Astrocyte (in vitro differentiated cells and primary cell): ENCODE measurements around the gene TRIP13. TPM values are rescaled to one million over a fixed set of nuclear protein-coding genes. Genes with fewer than 3 reads are reported as not detected.

Experiments
- DNase-seq: peaks from one replicate; pipeline ENCODE4 v3.0.0-alpha.2; 2010; ENCODE audit warnings: low read depth
- FAIRE-seq: peaks from 2 replicates; lab custom pipeline; 2011; peaks lifted over from hg19 to GRCh38; lab: Jason Lieb, UNC
- H2AFZ ChIP-seq: 2 replicates; pipeline ENCODE4 v1.6.0; 2012; ENCODE audit warnings: low read depth, low read length, inconsistent platforms
- H3K27ac ChIP-seq: 2 replicates; pipeline ENCODE4 v1.5.1; 2011; ENCODE audit warnings: low read depth, low read length, inconsistent platforms
- H3K27me3 ChIP-seq: 2 replicates; pipeline ENCODE4 v1.6.0; 2011; ENCODE audit warnings: low read length, inconsistent platforms; ENCODE audit not compliant: insufficient read depth
- H3K36me3 ChIP-seq: 2 replicates; pipeline ENCODE4 v1.5.1; 2011; ENCODE audit warnings: low read length, inconsistent platforms; ENCODE audit not compliant: insufficient read depth
- H3K4me1 ChIP-seq: 2 replicates; pipeline ENCODE4 v1.5.1; 2011; ENCODE audit warnings: low read length, inconsistent platforms; ENCODE audit not compliant: insufficient read depth
- H3K4me2 ChIP-seq: 2 replicates; pipeline ENCODE4 v1.6.0; 2012; ENCODE audit warnings: low read length, inconsistent platforms
- H3K4me3 ChIP-seq: 2 replicates; pipeline ENCODE4 v1.5.1; 2011; ENCODE audit warnings: low read depth, mild to moderate bottlenecking, low read length, inconsistent platforms; ENCODE audit not compliant: insufficient read depth
- H3K79me2 ChIP-seq: 2 replicates; pipeline ENCODE4 v1.6.0; 2012; ENCODE audit warnings: mild to moderate bottlenecking, low read length, inconsistent platforms; ENCODE audit not compliant: insufficient read depth
- H3K9ac ChIP-seq: 2 replicates; pipeline ENCODE4 v1.6.0; 2012; ENCODE audit warnings: mild to moderate bottlenecking, low read length, inconsistent platforms
- H3K9me3 ChIP-seq: 2 replicates; pipeline ENCODE4 v1.5.1; 2012; ENCODE audit warnings: low read depth, mild to moderate bottlenecking, low read length, inconsistent platforms; ENCODE audit not compliant: insufficient read depth
- H4K20me1 ChIP-seq: 2 replicates; pipeline ENCODE4 v1.6.0; 2012; ENCODE audit warnings: low read length, inconsistent platforms; ENCODE audit not compliant: insufficient read depth
- H3K27ac Mint-ChIP-seq: one replicate; pipeline ENCODE4 v1.8.0; 2021; ENCODE audit warnings: mild to moderate bottlenecking, mixed read lengths; ENCODE audit not compliant: unreplicated experiment
- H3K27me3 Mint-ChIP-seq: one replicate; pipeline ENCODE4 v1.8.0; 2021; ENCODE audit warnings: low read depth, mixed read lengths; ENCODE audit not compliant: unreplicated experiment
- H3K36me3 Mint-ChIP-seq: one replicate; pipeline ENCODE4 v1.8.0; 2021; ENCODE audit warnings: low read depth, mixed read lengths; ENCODE audit not compliant: unreplicated experiment
- H3K4me1 Mint-ChIP-seq: one replicate; pipeline ENCODE4 v1.8.0; 2021; ENCODE audit warnings: low read depth, mixed read lengths; ENCODE audit not compliant: unreplicated experiment
- H3K4me3 Mint-ChIP-seq: one replicate; pipeline ENCODE4 v1.8.0; 2021; ENCODE audit warnings: mild to moderate bottlenecking, moderate library complexity, mixed read lengths; ENCODE audit not compliant: unreplicated experiment
- H3K9me3 Mint-ChIP-seq: one replicate; pipeline ENCODE4 v1.8.0; 2021; ENCODE audit warnings: mild to moderate bottlenecking, mixed read lengths; ENCODE audit not compliant: unreplicated experiment
- EZH2 ChIP-seq: IDR thresholded peaks from 2 replicates; pipeline ENCODE4 v1.6.1; 2012; ENCODE audit warnings: mild to moderate bottlenecking, low read length, inconsistent platforms; ENCODE audit not compliant: insufficient read depth
- total RNA-seq: library from RNA; stranded (reverse); gene quantifications from 2 replicates; pipeline ENCODE4 v1.2.1, GENCODE V29; 2021
- TF ChIP-seq, protein P1 (sequence below): IDR thresholded peaks from 2 replicates; pipeline ENCODE4 v1.5.1; 2011; ENCODE audit warnings: low read depth, mild to moderate bottlenecking, inconsistent platforms, low read length, moderate library complexity; ENCODE audit not compliant: insufficient read depth

Gene TRIP13
- total RNA-seq, 1 donor from 2014 or later, result 7.3 TPM

GRCh38 chr5:891117-891836 is 1.4 kb upstream of the TRIP13 start:
- Mint-ChIP-seq H3K36me3 (peaks cover 6% of the 10 kb centered on the region), H3K9me3 (no peaks in the 10 kb centered on the region), H3K27me3 (no peaks in the 10 kb centered on the region), H3K4me3 (peak overlapping the region; percentile 95), H3K4me1 (peaks cover 15% of the 10 kb centered on the region), H3K27ac (peak overlapping the region; percentile 93)
- H3K4me1 ChIP-seq, result peaks cover 23% of the 10 kb centered on the region
- peak overlapping the region; percentile 89 for H3K27ac ChIP-seq
- no peaks in the 10 kb centered on the region for H3K9me3 ChIP-seq
- H3K4me3 ChIP-seq, result peak overlapping the region; percentile 82
- no peaks in the 10 kb centered on the region for H3K27me3 ChIP-seq
- peaks cover 31% of the 10 kb centered on the region for H3K36me3 ChIP-seq
- TF ChIP-seq EZH2, result no peak
- H4K20me1 ChIP-seq, result peaks cover 34% of the 10 kb centered on the region
- DNase-seq (no peak), FAIRE-seq (no peak)
- H2AFZ ChIP-seq, result no peak overlapping the region
- peaks cover 76% of the 10 kb centered on the region for H3K79me2 ChIP-seq
- peak overlapping the region; percentile 99 for H3K4me2 ChIP-seq
- H3K9ac ChIP-seq, result peak overlapping the region; percentile 87

DNA sequence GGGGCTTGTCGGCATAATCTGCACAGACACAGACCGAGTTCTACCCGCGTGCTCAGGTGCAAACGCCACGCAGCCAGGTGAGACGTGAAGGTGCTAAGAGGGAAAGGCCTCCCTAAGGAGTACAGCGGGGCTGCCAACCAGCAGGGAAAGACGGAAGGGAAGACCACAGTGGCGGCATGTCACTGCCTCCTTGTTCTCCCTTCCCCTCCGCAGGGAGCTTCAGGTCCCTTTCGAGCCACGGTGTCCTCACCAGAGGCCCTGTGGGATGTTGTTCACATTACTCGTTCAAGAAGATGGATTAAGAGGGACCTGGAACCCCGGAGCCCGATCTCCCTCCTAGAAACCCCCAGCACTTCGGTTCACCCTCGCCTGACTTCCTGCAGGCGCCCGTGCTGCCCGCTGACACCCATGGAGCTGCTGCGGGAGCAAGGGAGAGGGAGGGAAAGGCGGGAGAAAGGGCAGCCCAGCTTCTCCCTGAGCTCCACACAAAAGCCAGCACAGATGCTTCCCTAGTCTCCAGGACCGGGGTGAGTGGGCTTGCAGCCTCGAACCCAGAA is 769 bp upstream of the TRIP13 start:
- peaks cover 15% of the 10 kb centered on the region for H3K4me1 Mint-ChIP-seq
- FAIRE-seq (no peak), DNase-seq (no peak)
- H3K27ac ChIP-seq, result peak overlapping the region; percentile 89
- peak overlapping the region; percentile 87 for H3K9ac ChIP-seq
- TF ChIP-seq EZH2, result no peak
- TF ChIP-seq, protein P1, sequence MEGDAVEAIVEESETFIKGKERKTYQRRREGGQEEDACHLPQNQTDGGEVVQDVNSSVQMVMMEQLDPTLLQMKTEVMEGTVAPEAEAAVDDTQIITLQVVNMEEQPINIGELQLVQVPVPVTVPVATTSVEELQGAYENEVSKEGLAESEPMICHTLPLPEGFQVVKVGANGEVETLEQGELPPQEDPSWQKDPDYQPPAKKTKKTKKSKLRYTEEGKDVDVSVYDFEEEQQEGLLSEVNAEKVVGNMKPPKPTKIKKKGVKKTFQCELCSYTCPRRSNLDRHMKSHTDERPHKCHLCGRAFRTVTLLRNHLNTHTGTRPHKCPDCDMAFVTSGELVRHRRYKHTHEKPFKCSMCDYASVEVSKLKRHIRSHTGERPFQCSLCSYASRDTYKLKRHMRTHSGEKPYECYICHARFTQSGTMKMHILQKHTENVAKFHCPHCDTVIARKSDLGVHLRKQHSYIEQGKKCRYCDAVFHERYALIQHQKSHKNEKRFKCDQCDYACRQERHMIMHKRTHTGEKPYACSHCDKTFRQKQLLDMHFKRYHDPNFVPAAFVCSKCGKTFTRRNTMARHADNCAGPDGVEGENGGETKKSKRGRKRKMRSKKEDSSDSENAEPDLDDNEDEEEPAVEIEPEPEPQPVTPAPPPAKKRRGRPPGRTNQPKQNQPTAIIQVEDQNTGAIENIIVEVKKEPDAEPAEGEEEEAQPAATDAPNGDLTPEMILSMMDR, result no peak
- H3K9me3 ChIP-seq, result no peaks in the 10 kb centered on the region
- H3K4me1 ChIP-seq, result peaks cover 23% of the 10 kb centered on the region
- H3K27me3 ChIP-seq, result no peaks in the 10 kb centered on the region
- H2AFZ ChIP-seq, result peak overlapping the region; percentile 93
- H4K20me1 ChIP-seq, result peaks cover 28% of the 10 kb centered on the region
- H3K4me3 Mint-ChIP-seq, result peak overlapping the region; percentile 95
- H3K36me3 ChIP-seq, result peaks cover 29% of the 10 kb centered on the region
- H3K36me3 Mint-ChIP-seq, result peaks cover 4% of the 10 kb centered on the region
- no peaks in the 10 kb centered on the region for H3K27me3 Mint-ChIP-seq
- H3K4me2 ChIP-seq, result peak overlapping the region; percentile 99
- H3K9me3 Mint-ChIP-seq, result no peaks in the 10 kb centered on the region
- peak overlapping the region; percentile 82 for H3K4me3 ChIP-seq
- peaks cover 69% of the 10 kb centered on the region for H3K79me2 ChIP-seq
- H3K27ac Mint-ChIP-seq, result peak overlapping the region; percentile 93

- Mint-ChIP-seq H3K36me3 (peaks cover 4% of the 10 kb centered on the region), H3K27ac (no peak overlapping the region), H3K4me3 (peak overlapping the region; percentile 83), H3K27me3 (no peaks in the 10 kb centered on the region), H3K9me3 (no peaks in the 10 kb centered on the region), H3K4me1 (peaks cover 15% of the 10 kb centered on the region)
- DNase-seq, result no peak
- peaks cover 19% of the 10 kb centered on the region for H4K20me1 ChIP-seq
- H3K4me3 ChIP-seq, result peak overlapping the region; percentile 82
- H3K9ac ChIP-seq, result peak overlapping the region; percentile 87
- H2AFZ ChIP-seq, result peak overlapping the region; percentile 93
- peaks cover 63% of the 10 kb centered on the region for H3K79me2 ChIP-seq
- FAIRE-seq, result no peak
- H3K4me1 ChIP-seq, result peaks cover 23% of the 10 kb centered on the region
- no peak for TF ChIP-seq EZH2
- TF ChIP-seq, protein P1, result no peak
- peak overlapping the region; percentile 89 for H3K27ac ChIP-seq
- no peaks in the 10 kb centered on the region for H3K9me3 ChIP-seq
- H3K27me3 ChIP-seq, result no peaks in the 10 kb centered on the region
- H3K4me2 ChIP-seq, result peak overlapping the region; percentile 99
- H3K36me3 ChIP-seq, result peaks cover 20% of the 10 kb centered on the region
Observed at GRCh38 chr5:893137-893506, 438 bp downstream of the TRIP13 start.
